NCI-H748 (cell line): Measurements from ENCODE around the gene RNF225.
"Not testable (repeated sequence)": the region's sequence is repeated elsewhere in the genome, so short reads cannot be mapped to it uniquely, and the experiment has no call there.

Experiments
- DNase-seq: peaks from one replicate; lab custom pipeline; 2025; ENCODE audit not compliant: unreplicated experiment; lab: John Stamatoyannopoulos, UW

The RNF225 gene

DNA sequence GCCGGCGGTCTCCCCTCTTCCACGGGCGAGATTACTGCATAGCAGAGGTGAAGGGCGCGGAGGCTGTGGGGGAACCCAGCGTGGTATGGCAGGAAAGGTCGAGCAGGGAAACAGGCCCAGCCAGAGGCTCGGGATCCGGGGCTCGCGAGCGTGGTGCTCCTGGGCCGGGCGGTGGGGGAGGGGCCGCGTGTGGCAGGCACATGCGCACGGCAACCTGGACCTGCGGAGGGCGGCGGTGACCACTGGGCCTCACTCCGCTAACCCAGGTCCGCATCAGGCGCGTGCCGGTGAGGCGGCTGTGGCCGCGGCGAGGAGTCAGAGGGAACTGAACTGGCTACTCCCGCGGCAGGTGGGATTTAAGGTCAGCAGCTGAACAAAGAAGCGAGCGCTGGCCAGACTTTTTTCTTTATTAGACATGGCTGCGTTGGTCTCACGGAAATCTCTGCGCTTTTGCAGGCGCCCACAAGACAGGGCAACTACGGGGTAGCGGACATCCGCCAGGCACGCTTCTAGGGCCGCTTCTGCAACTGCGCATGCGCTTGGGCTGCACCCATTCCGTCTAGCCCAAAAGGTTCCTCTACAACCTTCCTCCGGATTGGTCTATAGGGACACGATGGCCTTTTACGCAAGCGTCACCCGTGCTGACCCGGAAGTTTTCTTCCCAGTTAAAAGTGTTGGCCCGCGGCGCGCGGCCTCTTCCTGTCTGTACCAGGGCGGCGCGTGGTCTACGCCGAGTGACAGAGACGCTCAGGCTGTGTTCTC, 8.7 kb upstream of the RNF225 start, which contains the start of gene RPS5:
TSS of gene RPS5 (plus strand) at position 694 of the 762 bp plus-strand sequence. CDS start 869 bp downstream, outside the sequence.
- DNase-seq: peak; percentile 100

DNA sequence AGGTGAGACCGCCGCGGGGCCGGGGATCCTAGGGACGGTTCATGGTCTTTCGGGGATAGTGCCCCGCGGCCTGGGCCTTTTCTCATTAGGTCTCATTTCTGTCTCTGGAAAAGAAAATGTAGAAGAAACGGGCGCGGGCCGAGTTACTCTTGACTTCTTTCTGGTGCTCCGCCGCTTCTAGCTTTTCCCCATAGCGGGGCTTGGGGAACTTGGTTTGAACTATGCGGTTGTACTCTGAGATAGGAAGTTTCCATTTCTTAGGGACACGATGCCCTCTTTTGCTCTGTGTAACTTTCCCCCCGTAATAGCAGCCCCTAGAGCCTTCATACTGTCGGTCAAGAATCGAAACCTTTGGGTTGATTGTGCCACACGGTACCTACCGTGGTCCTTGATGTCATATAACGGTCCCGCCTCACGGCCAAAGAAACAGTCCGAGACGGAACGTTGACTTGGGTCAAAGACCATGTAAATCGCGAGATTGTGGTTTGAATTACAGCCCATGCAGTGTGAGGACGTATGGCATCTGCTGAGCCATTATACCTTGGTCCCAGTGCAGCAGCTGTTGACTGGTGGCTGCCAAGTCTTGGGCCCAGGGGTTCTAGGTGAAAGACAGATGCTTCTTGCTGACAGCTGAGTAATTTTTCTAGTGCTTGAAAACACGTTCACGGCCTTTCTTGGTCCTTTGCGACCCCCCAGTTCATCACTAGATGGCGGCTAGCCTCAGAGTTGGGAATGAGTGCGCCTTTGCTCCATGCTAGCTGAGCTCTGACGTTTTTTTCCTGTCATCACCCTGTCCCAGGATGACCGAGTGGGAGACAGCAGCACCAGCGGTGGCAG, 7.9 kb upstream of the RNF225 start:
- no peak for DNase-seq

DNA sequence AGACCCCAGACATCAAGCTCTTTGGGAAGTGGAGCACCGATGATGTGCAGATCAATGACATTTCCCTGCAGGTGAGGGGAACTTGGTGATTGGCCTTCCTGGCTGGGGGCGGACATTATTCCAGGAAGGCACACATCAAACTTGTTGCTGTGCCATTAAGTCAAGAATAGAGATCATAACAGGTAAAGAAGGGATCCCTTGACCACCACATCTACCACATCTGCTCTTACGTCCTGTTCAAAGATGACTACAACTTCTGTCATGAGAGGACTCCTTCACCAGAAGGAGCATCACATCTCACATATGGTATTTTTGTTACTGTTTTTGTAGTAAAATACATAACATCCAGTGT, 7.3 kb upstream of the RNF225 start:
- DNase-seq: no peak

DNA sequence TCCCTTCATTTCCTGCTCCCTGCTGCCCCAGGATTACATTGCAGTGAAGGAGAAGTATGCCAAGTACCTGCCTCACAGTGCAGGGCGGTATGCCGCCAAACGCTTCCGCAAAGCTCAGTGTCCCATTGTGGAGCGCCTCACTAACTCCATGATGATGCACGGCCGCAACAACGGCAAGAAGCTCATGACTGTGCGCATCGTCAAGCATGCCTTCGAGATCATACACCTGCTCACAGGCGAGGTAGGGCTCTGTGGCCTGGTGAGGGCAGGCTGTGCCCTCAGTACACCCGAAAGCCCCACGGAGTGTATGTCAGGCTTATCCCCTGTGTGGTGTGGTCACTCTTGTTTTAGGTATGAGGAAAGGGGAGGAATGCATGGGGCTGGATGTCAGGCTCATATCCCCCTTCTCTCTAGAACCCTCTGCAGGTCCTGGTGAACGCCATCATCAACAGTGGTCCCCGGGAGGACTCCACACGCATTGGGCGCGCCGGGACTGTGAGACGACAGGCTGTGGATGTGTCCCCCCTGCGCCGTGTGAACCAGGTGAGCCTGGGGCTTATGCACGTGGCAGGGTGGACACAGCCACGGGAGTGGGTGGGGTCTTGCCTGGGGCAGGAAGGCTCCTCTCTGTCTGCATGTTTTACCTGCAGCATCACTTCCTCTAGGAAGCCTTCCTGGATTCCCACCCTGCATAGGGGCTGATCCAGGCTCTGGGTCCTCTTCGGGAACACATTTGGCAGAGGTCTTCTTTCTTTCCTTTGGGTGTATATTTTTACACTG, 2.3 kb upstream of the RNF225 start:
- no peak for DNase-seq

DNA sequence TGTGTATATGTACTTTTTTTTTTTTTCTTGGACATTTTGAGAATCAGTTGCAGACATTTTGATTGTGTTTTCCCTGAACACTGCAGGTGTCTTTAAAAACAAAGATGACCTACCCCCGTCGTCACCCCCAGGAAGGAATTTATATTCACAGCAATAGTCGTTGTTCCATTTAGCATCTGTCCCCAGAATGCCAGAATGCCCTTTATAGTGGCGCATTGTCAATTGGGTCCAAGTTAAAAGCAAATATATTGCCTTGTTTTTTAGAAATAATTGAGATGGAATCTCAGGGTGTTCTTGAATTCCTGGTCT, 1.8 kb upstream of the RNF225 start:
- DNase-seq: no peak

DNA sequence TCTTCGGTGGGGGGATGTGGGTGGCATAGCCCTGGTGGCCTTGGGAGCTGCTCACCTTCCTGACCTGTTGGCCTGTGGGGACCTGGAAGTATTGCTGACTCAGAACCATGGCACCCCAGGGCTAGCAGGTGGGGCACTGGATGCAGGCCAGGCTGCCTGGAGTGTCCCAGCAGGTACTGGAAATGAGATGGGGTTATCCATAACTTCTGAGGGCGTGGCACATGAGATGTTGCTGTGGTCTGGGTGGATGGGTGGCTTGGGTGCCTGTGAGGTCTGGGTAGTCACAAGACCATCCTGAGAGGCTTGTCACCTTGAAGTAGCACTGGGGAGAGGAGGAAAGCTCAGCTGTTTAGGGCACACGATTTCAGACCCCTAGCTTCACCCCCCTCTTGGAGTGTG, 636 bp upstream of the RNF225 start:
- DNase-seq: no peak

DNA sequence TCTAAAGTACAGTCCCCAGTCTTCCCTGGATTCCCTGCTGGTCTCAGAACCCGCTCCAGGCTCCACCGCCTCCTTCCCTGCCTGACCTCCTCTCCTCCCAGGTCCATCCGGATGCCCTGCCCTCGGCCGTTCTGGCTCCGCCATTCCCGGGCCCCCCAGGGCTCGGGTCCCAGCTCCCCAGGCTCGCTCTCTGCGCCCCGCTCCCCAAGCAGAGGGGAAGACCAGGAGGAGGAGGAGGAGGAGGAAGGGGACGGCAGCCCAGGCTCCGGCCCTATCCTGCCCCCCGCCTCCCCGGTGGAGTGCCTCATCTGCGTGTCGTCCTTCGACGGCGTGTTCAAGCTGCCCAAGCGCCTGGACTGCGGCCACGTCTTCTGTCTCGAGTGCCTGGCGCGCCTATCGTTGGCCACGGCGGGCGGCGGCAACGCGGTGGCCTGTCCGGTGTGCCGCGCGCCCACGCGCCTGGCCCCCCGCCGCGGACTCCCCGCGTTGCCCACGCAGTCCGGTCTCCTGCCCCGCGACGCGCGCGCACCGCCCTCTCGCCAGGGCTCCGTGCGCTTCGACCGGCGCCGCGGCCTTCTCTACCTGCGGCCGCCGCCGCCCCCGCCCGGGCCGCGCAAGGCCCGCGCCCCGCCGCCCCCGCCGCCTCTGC, 647 bp downstream of the RNF225 start:
- DNase-seq: no peak

DNA sequence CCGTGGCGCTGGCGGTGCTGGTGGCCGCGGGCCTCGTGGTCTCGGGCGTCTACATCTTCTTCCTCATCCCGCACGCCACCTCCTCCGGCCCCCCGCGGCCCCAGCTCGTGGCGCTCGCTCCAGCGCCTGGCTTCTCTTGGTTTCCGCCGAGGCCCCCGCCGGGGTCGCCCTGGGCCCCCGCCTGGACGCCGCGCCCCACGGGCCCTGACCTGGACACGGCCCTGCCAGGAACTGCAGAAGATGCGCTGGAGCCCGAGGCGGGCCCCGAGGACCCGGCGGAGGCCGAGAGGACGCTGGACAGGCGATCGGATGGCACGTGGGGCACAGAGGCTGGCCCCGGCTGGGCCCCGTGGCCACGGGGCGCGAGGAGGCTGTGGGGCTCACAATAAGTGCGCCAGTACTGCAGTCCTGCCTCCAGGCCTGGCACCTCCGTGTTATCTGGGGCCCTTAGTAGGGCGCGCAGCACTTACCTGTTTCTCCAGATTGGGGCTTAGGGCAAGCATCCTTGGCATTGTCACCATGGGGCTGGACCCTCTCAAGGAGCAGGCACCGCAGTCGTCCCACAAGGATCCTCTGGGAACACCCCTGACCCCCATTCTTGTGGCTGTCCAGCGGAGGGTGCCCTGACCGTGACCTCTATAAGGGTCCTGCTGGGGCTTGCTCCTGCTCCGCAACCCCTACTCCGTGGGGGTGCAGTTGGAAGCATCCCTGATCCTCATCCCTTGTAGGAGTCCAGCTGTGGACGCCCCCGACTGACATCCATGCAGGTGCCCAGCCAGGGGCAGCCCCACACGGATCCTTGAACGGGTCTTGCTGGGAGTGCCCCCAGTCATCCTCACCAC, 1.5 kb downstream of the RNF225 start:
- no peak for DNase-seq

DNA sequence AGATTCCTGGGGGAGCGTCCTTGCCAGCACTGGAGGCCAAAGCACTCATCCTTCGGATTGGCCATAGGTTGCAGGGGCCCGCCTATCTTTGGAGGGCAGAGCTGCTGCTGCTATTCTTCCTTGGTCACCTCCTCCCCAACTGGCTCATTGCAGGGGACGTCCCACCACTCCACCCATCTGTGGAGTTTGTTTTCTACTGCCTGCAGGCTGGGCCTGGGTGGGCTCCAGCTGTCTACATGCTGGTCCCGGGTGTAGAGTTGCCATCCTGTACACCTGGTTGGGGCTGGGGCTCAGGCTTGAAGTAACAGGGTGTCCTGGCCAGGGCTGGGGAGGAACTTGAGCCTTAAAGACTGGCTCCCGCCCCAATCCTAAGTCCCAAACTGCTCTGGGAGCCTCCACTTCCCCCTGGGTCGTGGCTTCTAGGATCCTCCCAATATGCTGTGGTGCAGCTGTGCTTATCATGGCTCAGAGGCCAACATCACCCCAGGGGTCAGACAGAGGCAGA, 2.1 kb downstream of the RNF225 start:
- no peak for DNase-seq

DNA sequence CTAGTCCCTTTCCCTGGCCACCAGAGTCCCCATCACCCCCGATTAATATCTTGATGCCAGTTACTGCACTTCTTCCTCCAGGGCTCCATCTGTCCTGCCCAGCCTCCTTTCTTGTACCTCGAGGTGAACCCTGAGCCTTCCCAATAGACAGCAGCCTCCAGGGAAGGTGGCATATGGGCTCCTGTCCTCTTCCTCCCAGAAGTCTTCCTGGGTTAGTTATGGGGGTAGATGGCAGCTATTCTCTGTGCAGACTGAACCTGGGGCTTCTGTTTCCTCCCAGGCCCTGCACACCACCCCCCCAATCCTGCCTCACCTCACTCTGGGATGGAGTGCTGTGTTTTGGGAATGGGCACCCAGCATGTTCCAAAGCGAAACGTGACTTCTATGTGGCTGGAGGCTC, 2.6 kb downstream of the RNF225 start:
- DNase-seq: no peak

DNA sequence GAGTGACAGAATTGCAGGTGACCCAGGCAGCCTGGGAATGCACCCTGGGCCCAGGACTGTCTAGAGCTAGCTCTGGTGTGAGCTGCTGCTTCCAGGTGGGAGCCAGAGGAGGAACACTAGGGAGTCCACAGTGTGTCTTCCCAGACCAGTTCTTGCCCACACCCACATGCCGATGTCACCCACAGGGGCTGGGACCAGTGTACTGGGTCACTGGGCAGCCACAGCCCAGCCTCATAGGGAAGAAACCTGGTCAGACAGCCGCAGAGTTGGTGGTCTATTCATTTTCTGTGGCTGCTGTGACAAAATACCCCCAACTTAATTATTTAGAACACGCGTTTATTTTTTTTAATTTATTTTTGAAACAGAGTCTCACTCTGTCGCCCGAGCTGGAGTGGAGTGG, 3.1 kb downstream of the RNF225 start:
- no peak for DNase-seq

DNA sequence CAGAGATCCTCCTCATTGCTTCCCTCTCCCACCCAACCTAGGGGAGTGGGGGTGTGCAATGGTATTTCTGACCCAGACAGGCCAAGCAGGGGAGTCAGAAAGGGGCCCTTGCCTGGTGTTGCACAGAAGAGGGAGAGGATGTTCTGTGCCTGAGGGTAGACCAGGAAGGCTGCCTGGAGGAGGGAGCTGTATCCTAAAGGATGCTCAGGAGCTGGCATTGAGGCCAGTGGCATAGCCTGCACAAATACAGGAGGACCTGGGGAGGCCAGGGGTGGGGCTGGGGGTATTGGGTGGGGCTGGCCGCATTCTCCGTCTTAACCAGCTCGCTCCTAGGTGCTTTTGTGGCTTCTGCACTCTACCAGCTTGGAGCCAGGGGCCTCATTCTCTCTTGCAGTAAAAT, 4.4 kb downstream of the RNF225 start:
- DNase-seq: no peak

DNA sequence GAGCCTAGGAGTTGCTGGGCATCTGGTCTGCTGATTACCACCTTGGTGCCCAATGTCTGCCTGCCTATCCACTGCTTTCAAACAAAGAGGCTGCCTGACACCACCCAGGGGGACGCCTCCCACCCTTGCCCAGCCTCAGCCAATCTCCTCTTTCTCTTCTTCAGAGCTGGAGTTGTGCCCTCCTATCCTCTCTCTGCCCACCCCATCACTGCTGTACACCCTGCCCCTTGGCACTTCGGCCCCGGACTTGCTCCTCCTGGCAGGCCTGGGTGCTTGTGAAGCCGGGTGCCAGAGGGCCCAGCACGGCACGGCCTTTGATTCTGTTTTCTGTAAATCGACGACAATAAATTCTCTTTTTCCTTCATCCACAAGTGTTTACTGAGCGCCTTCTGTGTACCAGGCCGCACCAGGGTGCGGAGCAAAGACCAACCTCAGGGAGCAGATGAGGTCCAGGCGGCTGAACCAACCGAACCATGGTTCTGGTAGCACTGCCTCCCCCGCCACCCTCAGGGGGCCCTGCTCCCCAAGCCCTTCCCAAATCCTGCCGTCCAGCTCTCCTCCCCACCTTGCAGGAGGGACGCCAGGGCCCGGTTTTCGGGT, 5.0 kb downstream of the RNF225 start:
- peak; percentile 74 for DNase-seq

DNA sequence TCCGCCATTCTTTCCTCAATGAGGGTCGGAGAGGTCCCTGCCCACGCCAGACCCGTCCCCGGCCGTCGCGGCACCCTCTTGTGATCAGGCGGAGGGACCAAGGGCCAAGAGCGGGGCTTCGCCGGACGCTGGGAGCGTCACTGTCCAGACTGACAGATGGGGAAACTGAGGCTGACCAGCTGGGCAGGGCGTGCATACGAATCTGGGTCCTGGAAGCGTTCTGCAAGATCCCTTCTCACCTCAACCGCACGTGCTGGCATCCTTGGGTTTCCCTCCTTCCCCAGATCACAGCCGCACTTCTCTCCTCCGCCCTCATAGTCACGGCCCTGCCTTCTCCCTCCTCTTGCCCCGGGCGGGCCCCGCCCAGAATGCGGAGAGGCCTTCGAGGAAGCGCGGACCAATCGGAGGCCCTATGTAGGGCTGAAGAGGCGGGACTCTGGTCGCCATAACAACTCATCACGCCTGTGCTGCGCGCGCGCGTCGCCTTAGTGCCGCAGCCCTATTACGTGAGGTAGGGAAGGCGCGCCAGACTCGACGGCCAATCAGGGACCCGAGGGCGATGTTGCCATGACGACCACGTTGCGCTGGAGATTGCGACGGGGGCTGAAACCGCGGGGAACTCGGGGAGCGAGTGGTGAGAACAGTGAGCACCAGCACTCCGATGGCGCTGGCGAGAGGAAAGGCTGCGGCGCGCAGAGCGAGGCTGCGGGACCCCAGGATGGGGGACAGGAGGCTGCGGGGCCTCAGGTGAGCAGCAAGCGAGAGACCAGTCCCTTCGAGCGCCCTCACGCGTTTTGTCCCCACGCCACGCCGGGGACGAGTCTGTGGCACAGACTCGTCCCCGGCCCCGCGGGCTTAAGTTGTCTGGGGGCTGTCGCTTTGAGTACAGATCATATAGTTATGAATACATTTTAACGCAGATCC, 5.7 kb downstream of the RNF225 start:
- DNase-seq: peak; percentile 100

DNA sequence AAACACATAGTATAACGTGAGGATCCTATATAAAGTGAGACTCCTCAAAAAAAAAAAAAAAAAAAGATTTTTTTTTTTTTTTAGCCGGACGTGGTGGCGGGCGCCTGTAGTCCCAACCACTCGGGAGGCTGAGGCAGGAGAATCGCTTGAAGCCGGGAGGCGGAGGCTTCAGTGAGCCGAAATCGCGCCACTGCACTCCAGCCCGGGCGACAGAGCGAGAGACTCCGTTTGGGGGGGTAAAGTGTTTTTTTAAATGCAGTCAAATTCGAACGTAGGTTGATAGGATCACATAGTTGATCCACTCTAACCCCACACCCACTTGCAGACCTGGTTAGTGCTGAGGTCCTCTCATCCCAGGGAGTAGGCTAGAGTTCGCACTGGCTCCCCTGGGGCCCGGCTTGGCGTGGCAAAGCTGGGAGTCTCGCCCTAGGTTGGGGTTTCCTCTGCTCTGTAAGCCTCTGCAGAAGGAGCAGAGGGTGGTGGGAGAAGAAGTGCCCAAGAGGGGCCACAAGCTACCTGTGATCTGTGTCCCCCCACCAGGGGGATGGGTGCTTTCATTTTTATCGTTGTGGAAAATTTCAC, 6.5 kb downstream of the RNF225 start:
- peak; percentile 44 for DNase-seq

DNA sequence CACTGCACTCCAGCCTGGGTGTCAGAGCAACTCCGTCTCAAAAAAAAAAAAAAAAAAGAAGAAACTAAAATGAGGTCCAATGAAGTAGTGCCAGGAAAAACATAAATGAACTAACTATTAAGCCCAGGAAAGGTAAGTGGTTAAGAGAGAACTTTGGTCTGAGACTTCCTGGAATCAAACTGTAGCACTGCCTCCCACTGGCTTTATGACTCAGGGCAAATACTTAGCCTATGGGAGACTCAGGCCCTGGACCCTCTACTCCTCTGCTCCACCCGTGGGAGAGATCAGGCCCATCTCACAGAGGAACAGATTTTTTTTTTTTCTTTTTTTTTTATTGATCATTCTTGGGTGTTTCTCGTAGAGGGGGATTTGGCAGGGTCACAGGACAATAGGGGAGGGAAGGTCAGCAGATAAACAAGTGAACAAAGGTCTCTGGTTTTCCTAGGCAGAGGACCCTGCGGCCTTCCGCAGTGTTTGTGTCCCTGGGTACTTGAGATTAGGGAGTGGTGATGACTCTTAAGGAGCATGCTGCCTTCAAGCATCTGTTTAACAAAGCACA, 8.5 kb downstream of the RNF225 start:
- DNase-seq: not testable (repeated sequence)

DNA sequence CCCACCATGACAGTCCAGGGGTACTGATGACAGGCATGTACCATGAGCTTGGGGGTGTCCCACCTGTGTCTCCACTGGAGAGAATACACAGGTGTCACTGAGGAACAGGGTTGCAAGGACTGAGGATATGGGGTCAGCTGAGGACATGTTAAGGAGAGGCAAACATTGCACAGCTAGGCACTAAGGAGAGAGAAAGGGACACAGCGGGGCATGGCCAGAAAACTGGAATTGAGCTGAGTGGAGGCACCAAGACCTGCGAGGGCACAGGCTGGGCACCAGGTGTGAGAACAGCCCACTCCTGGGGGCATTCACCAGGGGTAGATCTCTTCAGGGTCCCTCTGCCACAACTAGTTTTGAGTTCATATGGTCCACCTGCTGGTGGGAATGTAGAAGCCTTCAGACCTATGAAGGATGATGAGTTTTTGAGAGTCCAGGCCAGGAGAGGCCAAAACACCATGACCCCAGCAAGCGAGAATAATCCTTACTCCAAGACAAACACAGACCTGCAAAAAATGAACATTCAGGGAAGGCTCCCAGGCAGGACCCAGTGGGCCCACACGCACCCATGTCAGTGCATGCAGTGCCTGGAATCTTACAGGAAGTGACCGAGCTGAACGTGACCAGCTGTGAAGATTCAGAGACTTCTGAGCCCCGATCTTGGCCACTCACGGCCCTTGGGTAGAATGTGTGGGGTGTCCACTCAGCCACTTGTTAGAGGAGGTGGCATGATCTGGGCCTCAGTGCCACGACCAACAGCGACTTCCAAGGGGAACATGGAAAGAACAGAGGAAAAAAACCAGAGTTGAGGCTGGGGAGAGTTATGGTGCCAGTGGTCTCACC, 11.6 kb downstream of the RNF225 start:
- DNase-seq: peak; percentile 45
